Liver (tissue), 9 donors: ENCODE data around the gene PADI3. TPM values are rescaled to one million over a fixed set of nuclear protein-coding genes. Genes with fewer than 3 reads are reported as not detected.

ENCODE experiments used
- DNase-seq: peaks from one replicate; pipeline ENCODE4 v3.0.0-alpha.2; 2017; ENCODE audit warnings: low spot score
- H3K27ac ChIP-seq, 2 donors: one replicate each; pipeline ENCODE4 v1.7.0; 2013; ENCODE audit warnings: inconsistent platforms in 2 of 2, low read length in 2 of 2, control low read depth in 1 of 2, low read depth in 1 of 2, mild to moderate bottlenecking in 1 of 2
- H3K27me3 ChIP-seq, 4 donors: one replicate each; pipeline versions ENCODE4 v1.6.1 to v1.7.0; 2013; ENCODE audit warnings: low read length in 3 of 4, inconsistent platforms in 1 of 4, mild to moderate bottlenecking in 1 of 4, moderate library complexity in 1 of 4; ENCODE audit not compliant: control insufficient read depth in 4 of 4, insufficient read depth in 4 of 4
- H3K36me3 ChIP-seq, 4 donors: one replicate each; pipeline versions ENCODE4 v1.6.1 to v1.7.0; 2013; ENCODE audit warnings: low read length in 3 of 4, mild to moderate bottlenecking in 3 of 4, low read depth in 1 of 4, moderate library complexity in 1 of 4; ENCODE audit not compliant: control insufficient read depth in 4 of 4, insufficient read depth in 3 of 4
- H3K4me1 ChIP-seq, 4 donors: one replicate each; pipeline versions ENCODE4 v1.6.1 to v1.7.0; 2013; ENCODE audit warnings: low read length in 3 of 4, mild to moderate bottlenecking in 3 of 4, moderate library complexity in 1 of 4; ENCODE audit not compliant: control insufficient read depth in 4 of 4, insufficient read depth in 4 of 4
- H3K4me3 ChIP-seq, 3 donors: one replicate each; pipeline versions ENCODE4 v1.6.1 to v1.7.0; 2013; ENCODE audit warnings: low read length in 3 of 3, control low read depth in 1 of 3, low read depth in 1 of 3, mild to moderate bottlenecking in 1 of 3
- H3K9ac ChIP-seq, 2 donors: one replicate each; pipeline ENCODE4 v1.7.0; 2013; ENCODE audit warnings: low read length in 2 of 2, mild to moderate bottlenecking in 2 of 2, moderate library complexity in 2 of 2, control low read depth in 1 of 2, low read depth in 1 of 2
- H3K9me3 ChIP-seq, 4 donors: one replicate each; pipeline versions ENCODE4 v1.6.1 to v1.7.0; 2013; ENCODE audit warnings: low read length in 3 of 4; ENCODE audit not compliant: control insufficient read depth in 4 of 4
- ATF3 ChIP-seq: IDR thresholded peaks from 2 replicates; pipeline ENCODE4 v1.6.1; 2016; ENCODE audit warnings: antibody characterized with exemption
- CTCF ChIP-seq: fragments of 150-350 bp; IDR thresholded peaks from 2 replicates; pipeline ENCODE4 v1.5.1; 2017; ENCODE audit warnings: improper control_type of control experiment, low read depth, low read length; ENCODE audit not compliant: missing input control
- EGR1 ChIP-seq, 2 donors: IDR thresholded peaks; 2 replicates each; pipeline ENCODE4 v1.6.1; 2016 to 2018; ENCODE audit warnings: antibody characterized with exemption in 2 of 2, low read depth in 2 of 2
- FOXA1 ChIP-seq: IDR thresholded peaks from 2 replicates; pipeline ENCODE4 v1.6.1; 2016; ENCODE audit warnings: antibody characterized with exemption
- FOXA2 ChIP-seq: IDR thresholded peaks from 2 replicates; pipeline ENCODE4 v1.6.1; 2016; ENCODE audit warnings: antibody characterized with exemption
- GABPA ChIP-seq, 2 donors: IDR thresholded peaks in 1 of 2; conservative IDR thresholded peaks in 1 of 2; 2 replicates each; pipeline ENCODE4 v1.6.1; 2016; ENCODE audit warnings: antibody characterized with exemption in 2 of 2, mild to moderate bottlenecking in 1 of 2, moderate library complexity in 1 of 2
- HNF4A ChIP-seq, 2 donors: conservative IDR thresholded peaks; 2 replicates each; pipeline ENCODE4 v1.6.1; 2016; ENCODE audit warnings: antibody characterized with exemption in 2 of 2, mild to moderate bottlenecking in 2 of 2
- HNF4G ChIP-seq: IDR thresholded peaks from 2 replicates; pipeline ENCODE4 v1.6.1; 2016; ENCODE audit warnings: antibody characterized with exemption
- JUND ChIP-seq, 2 donors: IDR thresholded peaks; 2 replicates each; pipeline ENCODE4 v1.6.1; 2016; ENCODE audit warnings: antibody characterized with exemption in 2 of 2
- MAX ChIP-seq: IDR thresholded peaks from 2 replicates; pipeline ENCODE4 v1.6.1; 2016; ENCODE audit warnings: antibody characterized with exemption
- NR2F2 ChIP-seq: IDR thresholded peaks from 2 replicates; pipeline ENCODE4 v1.6.1; 2016; ENCODE audit warnings: antibody characterized with exemption
- RAD21 ChIP-seq, 2 donors: IDR thresholded peaks; 2 replicates each; pipeline ENCODE4 v1.6.1; 2016; ENCODE audit warnings: antibody characterized with exemption in 2 of 2, mild to moderate bottlenecking in 2 of 2
- REST ChIP-seq: IDR thresholded peaks from 2 replicates; pipeline ENCODE4 v1.6.1; 2016; ENCODE audit warnings: antibody characterized with exemption, mild to moderate bottlenecking
- RXRA ChIP-seq, 2 donors: IDR thresholded peaks; 2 replicates each; pipeline ENCODE4 v1.6.1; 2017 to 2018; ENCODE audit warnings: antibody characterized with exemption in 2 of 2, mild to moderate bottlenecking in 1 of 2
- SP1 ChIP-seq: IDR thresholded peaks from 2 replicates; pipeline ENCODE4 v1.6.1; 2018; ENCODE audit warnings: antibody characterized with exemption, mild to moderate bottlenecking
- TAF1 ChIP-seq: conservative IDR thresholded peaks from 2 replicates; pipeline ENCODE4 v1.6.1; 2016; ENCODE audit warnings: antibody characterized with exemption, mild to moderate bottlenecking
- YY1 ChIP-seq: IDR thresholded peaks from 2 replicates; pipeline ENCODE4 v1.6.1; 2016; ENCODE audit warnings: antibody characterized with exemption, mild to moderate bottlenecking
- ZBTB33 ChIP-seq: IDR thresholded peaks from 2 replicates; pipeline ENCODE4 v1.6.1; 2016; ENCODE audit warnings: antibody characterized with exemption
- WGBS: extraction: QIAGEN DNeasy Blood & Tissue Kit; methylation state at CpG from one replicate; pipeline ENCODE4 v1.1.7; 2013; 5-methylcytosine and 5-hydroxymethylcytosine counted together
- polyA plus RNA-seq, 2 donors: library from polyadenylated mRNA; stranded (reverse) in 1 of 2; unstranded in 1 of 2; fragments of 200-250 nt in 1 of 2; fragments of >200 nt in 1 of 2; fragmentation: Nextera tagmentation in 1 of 2; extraction: Ambion mirVana in 1 of 2; gene quantifications; one replicate each; pipeline versions ENCODE4 v1.2.1 to v1.2.3, GENCODE V29; 2013 to 2015
- total RNA-seq, 2 donors: library from RNA; depleted of rRNA; stranded (reverse); fragments of >200 nt; gene quantifications; one replicate each; pipeline ENCODE4 v1.2.3, GENCODE V29; 2014
- donor health status: healthy.
- donor health status: healthy.
- donor health status: healthy.
- donor health status: healthy.
- donor health status: healthy.

The PADI3 gene
- total and polyA plus RNA-seq, 4 donors: not detected

- H3K4me1 ChIP-seq: no peaks in the 10 kb centered on the region
- H3K27me3 ChIP-seq: no peaks in the 10 kb centered on the region
- no peaks in the 10 kb centered on the region for H3K36me3 ChIP-seq
- 65% methylated on average over 8 of the region's 8 CpGs for WGBS
- H3K9ac ChIP-seq: no peak overlapping the region
- DNase-seq: no peak
- H3K27ac ChIP-seq: no peak overlapping the region
- TF ChIP-seq EGR1 (IDR thresholded peaks at IDR 0.05; ENCODE audit: low read depth in 2 of 2): no peak
- TF ChIP-seq HNF4A (conservative IDR thresholded peaks at IDR 0.05): no peak
- TF ChIP-seq NR2F2: no peak
- TF ChIP-seq ATF3: no peak
- no peak for TF ChIP-seq MAX
- no peak for TF ChIP-seq FOXA2
- TF ChIP-seq TAF1: no peak
- no peak for TF ChIP-seq RAD21 (IDR thresholded peaks at IDR 0.05)
- no peak for TF ChIP-seq ZBTB33
- no peak for TF ChIP-seq YY1
- no peak for TF ChIP-seq RXRA (IDR thresholded peaks at IDR 0.05)
- no peak for TF ChIP-seq FOXA1
- TF ChIP-seq JUND (IDR thresholded peaks at IDR 0.05): no peak
- no peak for TF ChIP-seq GABPA (IDR thresholded peaks at IDR 0.05 in 1 of 2, conservative IDR thresholded peaks at IDR 0.05 in 1 of 2)
- TF ChIP-seq REST: no peak
- no peak for TF ChIP-seq SP1
- H3K9me3 ChIP-seq: no peaks in the 10 kb centered on the region
- H3K4me3 ChIP-seq: no peak overlapping the region
Observed at GRCh38 chr1:17200246-17200645, 48.7 kb upstream of the PADI3 start.

GRCh38 chr1:17200756-17201155, 48.1 kb upstream of the PADI3 start:
- Histone ChIP-seq H3K9me3 (no peaks in the 10 kb centered on the region), H3K27me3 (no peaks in the 10 kb centered on the region), H3K4me1 (no peaks in the 10 kb centered on the region), H3K27ac (no peak overlapping the region), H3K4me3 (no peak overlapping the region), H3K36me3 (no peaks in the 10 kb centered on the region), H3K9ac (no peak overlapping the region)
- 70% methylated on average over 5 of the region's 5 CpGs for WGBS
- TF ChIP-seq REST (no peak), HNF4G (no peak), SP1 (no peak), JUND (IDR thresholded peaks at IDR 0.05) (no peak), ATF3 (no peak), MAX (no peak), TAF1 (no peak), CTCF (no peak), EGR1 (IDR thresholded peaks at IDR 0.05; ENCODE audit: low read depth in 2 of 2) (no peak), YY1 (no peak), FOXA1 (no peak), NR2F2 (no peak), ZBTB33 (no peak)
- DNase-seq: no peak
